NCI-H526 (cell line): ENCODE data around the gene PLOD2.

Source experiments
- DNase-seq, 2 experiments: peaks; one replicate each; lab custom pipeline; 2025; lab: John Stamatoyannopoulos, UW

Gene PLOD2

GRCh38 chr3:146139586-146140110 is 21.3 kb downstream of the PLOD2 start:
- DNase-seq: no peak

DNA sequence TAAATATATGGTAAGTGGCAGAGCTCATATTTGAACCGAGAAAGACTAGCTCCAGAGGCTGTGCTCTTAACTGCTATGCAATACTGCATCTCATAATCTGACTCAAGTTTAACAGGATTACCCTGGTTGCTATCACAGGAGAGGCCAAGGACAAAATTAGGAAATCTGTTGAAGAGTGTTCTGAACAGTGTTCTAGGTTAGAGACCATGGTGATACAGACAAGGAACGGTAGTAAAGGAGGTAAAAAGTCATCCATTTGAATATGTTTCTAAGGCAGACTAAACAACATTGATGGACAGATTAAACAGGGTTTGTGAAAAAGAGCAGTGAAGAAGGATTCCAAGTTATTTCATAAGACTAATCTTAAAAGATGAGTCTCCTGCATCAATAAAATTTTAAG is 22.1 kb downstream of the PLOD2 start:
- no peak for DNase-seq

DNA sequence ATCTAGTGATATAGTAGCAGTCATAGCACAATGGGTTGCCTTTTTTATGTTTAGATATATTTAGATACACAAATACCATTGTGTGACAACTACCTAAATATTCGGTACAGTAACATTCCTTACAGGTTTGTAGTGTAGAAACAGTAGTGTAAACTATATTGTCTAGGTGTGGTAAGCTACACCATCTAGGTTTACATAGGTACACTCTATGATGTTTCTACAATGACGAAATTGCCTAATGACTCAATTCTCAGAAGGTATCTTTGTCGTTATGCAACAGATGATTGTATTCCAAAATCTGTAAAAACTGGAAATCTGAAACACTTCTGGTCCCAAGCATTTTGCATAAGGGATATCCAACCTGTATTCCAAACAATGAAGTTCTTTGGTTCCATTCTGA is 24.3 kb downstream of the PLOD2 start:
- DNase-seq: no peak

DNA sequence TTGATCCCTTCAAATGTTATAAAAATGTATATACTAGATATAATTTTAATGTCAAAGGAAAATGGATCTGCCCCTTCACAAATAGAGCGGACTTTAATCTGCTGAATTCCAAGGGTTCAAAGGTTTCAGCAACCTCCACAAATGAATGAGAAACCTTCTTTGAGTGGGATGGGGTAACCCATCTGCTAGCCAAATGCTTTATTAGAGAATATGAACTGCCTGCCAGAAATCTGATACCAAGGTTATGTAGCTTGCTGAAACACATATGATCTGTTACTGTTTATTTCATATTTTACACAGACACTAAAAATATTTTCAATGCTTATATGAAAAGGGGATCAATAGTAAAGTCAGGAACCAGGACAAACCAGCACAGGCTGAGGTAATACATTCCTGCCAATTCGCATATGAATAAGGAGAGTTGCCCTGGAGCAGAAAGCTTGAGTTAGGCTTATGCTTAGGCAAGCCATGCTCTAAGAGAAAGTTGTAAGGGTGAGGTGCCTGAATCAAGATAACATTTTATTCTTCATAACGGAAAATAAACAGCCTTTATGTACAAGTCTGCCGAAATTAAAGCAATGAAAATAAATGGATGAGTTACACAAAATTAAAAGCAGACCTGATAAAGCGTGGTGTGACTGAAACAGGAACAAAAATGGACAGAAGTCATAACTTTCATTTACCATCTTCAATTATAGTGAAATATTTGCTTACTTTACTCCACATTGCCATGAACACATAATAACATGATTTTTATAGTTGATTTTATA is 26.5 kb downstream of the PLOD2 start:
- no peak for DNase-seq

GRCh38 chr3:146133441-146133840 is 27.5 kb downstream of the PLOD2 start:
- no peak for DNase-seq

- DNase-seq: no peak
Observed at GRCh38 chr3:146131616-146132410, 29.2 kb downstream of the PLOD2 start.

DNA sequence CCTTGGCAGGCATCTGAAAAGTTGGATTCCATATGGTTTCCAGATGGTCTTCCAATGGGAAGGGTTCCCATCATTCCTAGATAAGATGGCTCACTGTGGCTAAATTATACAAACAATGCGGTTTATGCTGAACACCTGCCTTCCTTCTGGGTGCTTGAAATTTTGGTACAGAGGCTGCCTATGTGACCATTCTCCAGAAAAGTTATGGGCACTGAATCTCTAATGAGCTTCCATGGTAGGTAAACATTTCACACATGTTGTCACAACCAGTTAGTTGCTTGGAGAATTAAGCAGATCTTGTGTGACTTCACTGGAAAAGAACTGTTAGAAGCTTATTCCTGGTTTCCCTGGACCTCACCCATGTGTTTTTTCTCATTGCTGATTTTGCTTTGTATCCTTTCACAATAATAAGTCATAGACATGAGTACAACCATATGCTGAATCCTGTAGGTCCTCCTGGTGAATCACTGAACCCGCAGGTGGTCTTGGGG is 30.1 kb downstream of the PLOD2 start:
- DNase-seq: no peak

DNA sequence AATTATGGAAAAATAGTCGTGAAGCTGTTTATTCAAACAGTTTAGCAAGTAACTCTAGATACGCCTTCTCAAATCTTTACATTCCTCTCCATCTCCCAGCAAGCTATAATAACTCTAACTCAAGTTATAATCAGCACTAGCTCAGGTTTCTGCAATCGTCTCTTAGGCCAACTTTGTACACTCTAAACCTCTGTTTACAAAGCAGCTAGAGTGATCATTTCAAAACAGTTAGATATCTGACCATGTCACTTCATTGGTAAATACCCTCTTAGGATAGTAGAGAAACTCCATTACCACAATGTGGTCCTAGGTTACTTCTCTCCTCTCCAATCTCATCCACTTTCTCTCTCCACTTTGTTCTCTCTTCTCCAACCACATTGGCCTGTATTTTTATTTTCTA is 31.2 kb downstream of the PLOD2 start:
- DNase-seq: no peak

GRCh38 chr3:146128939-146129338 is 32.0 kb downstream of the PLOD2 start:
- DNase-seq: no peak

- no peak for DNase-seq
Observed at GRCh38 chr3:146128179-146128578, 32.8 kb downstream of the PLOD2 start.

GRCh38 chr3:146125951-146126350 is 35.0 kb downstream of the PLOD2 start:
- DNase-seq: no peak

- no peak for DNase-seq
Observed at GRCh38 chr3:146124126-146124801, 36.7 kb downstream of the PLOD2 start.

DNA sequence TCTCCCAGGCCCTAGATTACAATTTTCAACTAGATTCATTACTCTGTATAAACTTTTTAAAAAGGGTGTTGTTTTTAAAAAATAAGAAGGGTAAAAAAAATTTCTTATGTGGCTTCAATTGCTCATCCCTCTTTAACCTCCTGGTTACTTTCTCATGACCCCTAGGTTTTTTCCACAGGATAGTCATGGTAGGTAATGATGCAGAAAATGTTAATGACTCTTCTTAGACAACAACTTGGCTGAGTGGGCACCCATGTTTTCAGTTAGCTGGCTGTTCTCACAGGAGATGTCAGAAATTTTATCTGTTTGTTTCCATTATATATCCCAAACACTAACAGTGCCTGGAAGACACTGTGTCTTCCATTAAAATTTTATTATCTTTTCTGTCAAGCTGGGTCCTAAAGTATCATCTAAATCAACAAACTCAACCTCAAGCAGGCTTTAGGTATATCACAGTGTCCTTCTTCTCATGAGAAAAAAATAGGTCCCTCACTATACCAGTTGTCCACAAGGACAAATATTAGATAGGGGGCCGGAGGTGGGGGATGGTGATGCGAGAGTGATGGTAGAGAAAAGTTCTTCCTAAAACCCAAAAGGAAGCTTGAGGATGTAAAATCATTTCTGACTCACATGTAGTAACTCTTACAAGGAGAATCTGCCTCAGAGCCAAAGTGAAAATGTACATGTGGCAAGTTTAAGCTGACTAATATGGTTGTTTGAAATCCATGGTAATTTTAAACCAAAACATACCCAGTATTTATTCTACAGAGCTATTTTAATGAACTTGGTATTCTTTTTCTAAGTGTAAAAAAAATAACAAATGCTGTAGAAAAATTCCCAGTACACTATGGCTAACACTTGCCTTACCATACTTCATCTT is 43.3 kb downstream of the PLOD2 start:
- no peak for DNase-seq

GRCh38 chr3:146115619-146116018 is 45.4 kb downstream of the PLOD2 start:
- no peak for DNase-seq

DNA sequence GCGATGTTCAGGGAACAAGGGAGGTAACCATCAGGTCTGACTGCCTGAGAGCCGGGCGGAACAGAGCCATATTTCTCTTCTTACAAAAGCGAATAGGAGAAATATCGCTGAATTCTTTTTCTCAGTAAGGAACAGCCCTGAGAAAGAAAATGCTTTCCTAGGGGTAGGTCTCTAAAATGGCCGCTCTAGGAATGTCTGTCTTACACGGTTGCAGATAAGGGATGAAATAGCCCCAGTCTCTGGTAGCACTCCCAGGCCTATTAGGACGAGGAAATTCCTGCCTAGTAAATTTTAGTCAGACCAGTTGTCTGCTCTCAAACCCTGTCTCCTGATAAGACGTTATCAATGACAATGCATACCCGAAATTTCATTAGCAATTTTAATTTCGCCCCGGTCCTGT is 47.2 kb downstream of the PLOD2 start:
- DNase-seq: peak in 1 of 2 experiments; percentile 3

GRCh38 chr3:146111337-146111736 is 49.6 kb downstream of the PLOD2 start:
- DNase-seq: no peak

DNA sequence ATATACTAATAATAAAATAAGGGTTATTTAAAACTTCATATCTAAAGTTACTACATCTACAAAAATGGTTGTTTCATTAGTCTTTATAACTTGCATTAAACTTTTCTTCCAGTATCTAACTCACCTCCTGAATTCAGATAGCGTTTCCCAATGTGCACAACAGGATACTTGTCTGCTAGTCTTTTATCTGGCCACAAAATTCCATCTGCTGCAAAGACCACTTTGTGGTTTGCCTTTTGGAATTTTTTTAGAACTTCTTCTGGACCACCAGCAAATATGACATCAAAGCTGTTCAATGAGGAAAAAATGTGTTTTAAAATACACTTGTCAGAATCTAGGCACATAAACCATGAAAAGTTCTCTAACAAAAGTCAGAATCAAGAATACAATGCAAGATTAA is 50.8 kb downstream of the PLOD2 start:
- DNase-seq: no peak

DNA sequence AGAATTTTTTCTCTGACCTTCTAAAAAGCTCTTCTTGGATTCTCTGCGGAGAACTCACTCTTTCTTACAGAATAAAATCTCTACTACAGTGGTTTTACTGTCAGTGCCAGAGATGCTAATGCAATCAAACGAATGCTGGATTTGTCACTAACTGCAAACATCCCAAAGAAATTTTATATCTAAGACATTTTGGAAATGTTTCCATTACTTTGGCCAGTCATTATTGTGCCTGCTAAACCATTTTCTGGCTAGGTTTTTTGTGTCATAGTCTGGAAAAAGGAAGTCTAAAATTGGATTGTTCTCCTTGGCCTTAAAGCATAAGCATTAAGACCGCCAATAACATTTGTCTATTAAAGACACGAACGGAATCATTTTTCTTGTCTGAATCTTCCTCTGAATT is 54.0 kb downstream of the PLOD2 start:
- no peak for DNase-seq

DNA sequence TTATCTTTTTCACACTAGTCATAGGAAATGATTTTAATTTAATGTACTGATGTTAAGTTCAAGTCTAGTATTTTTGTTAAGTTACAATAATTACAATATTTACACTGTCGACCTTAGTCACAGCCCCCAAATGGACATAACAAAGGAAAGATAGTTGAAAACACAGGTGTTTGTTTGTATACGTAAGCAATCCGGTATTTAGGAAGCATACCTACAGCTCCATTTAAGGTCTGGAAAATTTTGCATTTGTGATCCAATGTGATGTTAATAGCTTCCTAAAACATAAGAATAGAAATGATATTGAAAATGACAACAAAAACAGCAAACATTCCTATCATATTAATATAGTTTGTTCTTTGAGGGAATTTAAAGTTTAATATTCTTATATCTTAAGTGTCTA is 56.9 kb downstream of the PLOD2 start:
- no peak for DNase-seq

DNA sequence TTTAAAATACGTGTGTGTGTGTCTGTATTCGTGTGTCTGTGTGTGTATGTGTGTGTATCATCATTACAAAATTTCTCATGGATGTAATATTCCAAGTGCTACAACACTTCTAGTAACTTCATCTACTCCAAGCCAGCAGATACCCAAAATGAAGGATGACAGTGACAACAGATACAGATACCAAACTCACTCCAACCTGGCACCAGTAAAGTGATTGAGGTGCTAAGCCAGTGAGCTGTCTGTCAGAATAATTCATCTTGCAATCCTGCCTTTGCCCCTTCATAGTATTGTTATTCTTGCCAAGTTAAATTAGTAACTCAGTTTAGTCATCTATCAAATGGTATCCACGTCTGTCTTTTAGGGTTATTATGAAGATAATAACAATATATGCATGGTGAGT is 58.1 kb downstream of the PLOD2 start:
- no peak for DNase-seq

- no peak for DNase-seq
Observed at GRCh38 chr3:146101538-146101937, 59.4 kb downstream of the PLOD2 start.
